OCI-LY1 (cell line): Measurements from ENCODE around the gene NUPR1.

Experiments used
- H2AFZ ChIP-seq: fragments of 200-600 bp; sonication (generic), shearing (Covaris generic); 2 replicates; pipeline ENCODE4 v1.6.0; 2014; ENCODE audit warnings: antibody characterized with exemption, mild to moderate bottlenecking, low read length
- H3F3A ChIP-seq: fragments of 200-600 bp; sonication (generic), shearing (Covaris generic); 2 replicates; pipeline ENCODE4 v1.6.0; 2014; ENCODE audit warnings: mild to moderate bottlenecking, antibody characterized with exemption, low read length, moderate library complexity; ENCODE audit not compliant: insufficient read depth
- H3K27ac ChIP-seq: fragments of 200-600 bp; sonication (generic); 2 replicates; pipeline ENCODE4 v1.5.1; 2014; ENCODE audit warnings: low read length, mixed run types, mild to moderate bottlenecking, low read depth; ENCODE audit not compliant: poor library complexity, severe bottlenecking
- H3K27me3 ChIP-seq: fragments of 200-600 bp; sonication (generic); 2 replicates; pipeline ENCODE4 v1.6.0; 2014; ENCODE audit warnings: antibody characterized with exemption, mild to moderate bottlenecking, low read length, moderate library complexity; ENCODE audit not compliant: insufficient read depth
- H3K36me3 ChIP-seq: fragments of 200-600 bp; sonication (generic); 2 replicates; pipeline ENCODE4 v1.6.1; 2014; ENCODE audit warnings: mild to moderate bottlenecking, antibody characterized with exemption, low read length, moderate library complexity, mixed read lengths; ENCODE audit not compliant: insufficient read depth
- H3K4me1 ChIP-seq: fragments of 200-600 bp; sonication (generic); 2 replicates; pipeline ENCODE4 v1.5.1; 2014; ENCODE audit warnings: mild to moderate bottlenecking, low read length, moderate library complexity; ENCODE audit not compliant: insufficient read depth, severe bottlenecking
- H3K4me2 ChIP-seq: fragments of 200-600 bp; sonication (generic), shearing (Covaris generic); 2 replicates; pipeline ENCODE4 v1.6.1; 2014; ENCODE audit warnings: low read length
- H3K4me3 ChIP-seq: fragments of 200-600 bp; sonication (generic); 2 replicates; pipeline ENCODE4 v1.5.1; 2014; ENCODE audit warnings: low read length, low read depth, mild to moderate bottlenecking, mixed read lengths; ENCODE audit not compliant: poor library complexity, severe bottlenecking
- H3K79me2 ChIP-seq: fragments of 200-600 bp; shearing (Covaris generic); 2 replicates; pipeline ENCODE4 v1.6.1; 2016; ENCODE audit warnings: mixed run types, low read length, mixed read lengths; ENCODE audit not compliant: insufficient read depth
- H3K9ac ChIP-seq: fragments of 200-600 bp; sonication (generic), shearing (Covaris generic); 2 replicates; pipeline ENCODE4 v1.6.1; 2014; ENCODE audit warnings: mild to moderate bottlenecking, low read length, mixed read lengths
- H3K9me2 ChIP-seq: fragments of 200-600 bp; sonication (generic), shearing (Covaris generic); 2 replicates; pipeline ENCODE4 v1.6.1; 2014; ENCODE audit warnings: low read depth, mild to moderate bottlenecking, low read length, mixed read lengths
- H3K9me3 ChIP-seq: fragments of 200-600 bp; shearing (Covaris generic); 2 replicates; pipeline ENCODE4 v1.6.1; 2014; ENCODE audit warnings: low read length, mixed read lengths
- H4K20me1 ChIP-seq: fragments of 200-600 bp; sonication (generic), shearing (Covaris generic); 2 replicates; pipeline ENCODE4 v1.6.0; 2016; ENCODE audit warnings: mild to moderate bottlenecking, low read length; ENCODE audit not compliant: insufficient read depth
- EZH2 ChIP-seq: fragments of 200-600 bp; sonication (generic), shearing (Covaris generic); IDR thresholded peaks from 2 replicates; pipeline ENCODE4 v1.8.0; 2017; ENCODE audit warnings: borderline replicate concordance, mixed run types, mild to moderate bottlenecking, antibody characterized with exemption, low read length, moderate library complexity, mixed read lengths
- TF ChIP-seq, protein P1 (sequence below): fragments of 200-600 bp; sonication (generic), shearing (Covaris generic); IDR thresholded peaks from 2 replicates; pipeline ENCODE4 v1.5.1; 2017; ENCODE audit warnings: mild to moderate bottlenecking, antibody characterized with exemption, low read length, moderate library complexity, mixed read lengths

NUPR1 gene

GRCh38 chr16:28538733-28539596 lies at the start of gene NUPR1:
Gene NUPR1 (minus strand): TSS chr16:28538974. CDS start chr16:28538907, 67 bp downstream.
- peaks cover 3% of the 10 kb centered on the region; the same call in 1 of the 2 replicates for H3K27me3 ChIP-seq
- H3K9ac ChIP-seq: no peak within 1 kb of the TSS
- H3F3A ChIP-seq: no peaks in the 10 kb centered on the region
- H3K9me3 ChIP-seq: no peaks in the 10 kb centered on the region
- H4K20me1 ChIP-seq: no peaks in the 10 kb centered on the region
- H3K4me2 ChIP-seq: no peak within 1 kb of the TSS
- H3K4me3 ChIP-seq: no peak within 1 kb of the TSS
- no peaks in the 10 kb centered on the region for H3K79me2 ChIP-seq
- H3K4me1 ChIP-seq: no peaks in the 10 kb centered on the region
- no peak within 1 kb of the TSS for H2AFZ ChIP-seq
- no peaks in the 10 kb centered on the region for H3K36me3 ChIP-seq
- TF ChIP-seq EZH2: no peak
- TF ChIP-seq, protein P1, sequence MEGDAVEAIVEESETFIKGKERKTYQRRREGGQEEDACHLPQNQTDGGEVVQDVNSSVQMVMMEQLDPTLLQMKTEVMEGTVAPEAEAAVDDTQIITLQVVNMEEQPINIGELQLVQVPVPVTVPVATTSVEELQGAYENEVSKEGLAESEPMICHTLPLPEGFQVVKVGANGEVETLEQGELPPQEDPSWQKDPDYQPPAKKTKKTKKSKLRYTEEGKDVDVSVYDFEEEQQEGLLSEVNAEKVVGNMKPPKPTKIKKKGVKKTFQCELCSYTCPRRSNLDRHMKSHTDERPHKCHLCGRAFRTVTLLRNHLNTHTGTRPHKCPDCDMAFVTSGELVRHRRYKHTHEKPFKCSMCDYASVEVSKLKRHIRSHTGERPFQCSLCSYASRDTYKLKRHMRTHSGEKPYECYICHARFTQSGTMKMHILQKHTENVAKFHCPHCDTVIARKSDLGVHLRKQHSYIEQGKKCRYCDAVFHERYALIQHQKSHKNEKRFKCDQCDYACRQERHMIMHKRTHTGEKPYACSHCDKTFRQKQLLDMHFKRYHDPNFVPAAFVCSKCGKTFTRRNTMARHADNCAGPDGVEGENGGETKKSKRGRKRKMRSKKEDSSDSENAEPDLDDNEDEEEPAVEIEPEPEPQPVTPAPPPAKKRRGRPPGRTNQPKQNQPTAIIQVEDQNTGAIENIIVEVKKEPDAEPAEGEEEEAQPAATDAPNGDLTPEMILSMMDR: no peak
- H3K9me2 ChIP-seq: no peaks in the 10 kb centered on the region
- H3K27ac ChIP-seq: no peak within 1 kb of the TSS

- peaks cover 30% of the 10 kb centered on the region for H3K36me3 ChIP-seq
- H2AFZ ChIP-seq: no peak overlapping the region
- H3K27me3 ChIP-seq: no peaks in the 10 kb centered on the region
- TF ChIP-seq, protein P1: no peak
- TF ChIP-seq EZH2: no peak
- no peaks in the 10 kb centered on the region for H3K4me1 ChIP-seq
- no peaks in the 10 kb centered on the region for H3F3A ChIP-seq
- H3K4me2 ChIP-seq: no peak overlapping the region
- H3K4me3 ChIP-seq: no peak overlapping the region
- no peaks in the 10 kb centered on the region for H3K9me2 ChIP-seq
- H3K27ac ChIP-seq: no peak overlapping the region
- H4K20me1 ChIP-seq: no peaks in the 10 kb centered on the region
- no peak overlapping the region for H3K9ac ChIP-seq
- no peaks in the 10 kb centered on the region for H3K79me2 ChIP-seq
- H3K9me3 ChIP-seq: no peaks in the 10 kb centered on the region
Measured at GRCh38 chr16:28587386-28587785, 48.6 kb upstream of the NUPR1 start.

DNA sequence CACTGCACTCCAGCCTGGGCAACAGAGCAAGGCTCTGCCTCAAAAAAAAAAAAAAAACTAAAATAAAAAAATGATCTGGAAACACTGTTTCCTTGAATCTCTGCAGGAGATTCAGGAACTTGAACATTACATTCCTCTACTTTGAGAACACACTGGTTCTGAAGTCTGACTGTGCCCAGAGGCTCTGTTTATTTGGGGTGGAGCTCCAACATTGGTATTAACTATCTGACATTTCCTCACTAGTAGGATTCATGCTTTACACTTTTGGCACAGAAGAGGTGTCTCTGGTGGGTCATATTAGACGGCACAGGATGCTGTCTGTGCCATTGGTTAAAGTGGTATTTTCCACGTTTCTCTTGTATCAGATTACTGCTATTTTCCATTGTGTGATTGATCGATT lies 47.7 kb upstream of the NUPR1 start:
- Histone ChIP-seq H3K4me3 (no peak overlapping the region), H4K20me1 (no peaks in the 10 kb centered on the region), H3K9me3 (no peaks in the 10 kb centered on the region), H3F3A (no peaks in the 10 kb centered on the region), H3K4me1 (no peaks in the 10 kb centered on the region), H3K27ac (no peak overlapping the region), H3K9ac (no peak overlapping the region), H3K9me2 (no peaks in the 10 kb centered on the region), H3K27me3 (no peaks in the 10 kb centered on the region), H2AFZ (no peak overlapping the region), H3K4me2 (no peak overlapping the region), H3K79me2 (no peaks in the 10 kb centered on the region), H3K36me3 (peaks cover 36% of the 10 kb centered on the region)
- TF ChIP-seq, protein P1: no peak
- no peak for TF ChIP-seq EZH2
